ENCODE results near the gene ERBIN. TPM values are rescaled to one million over a fixed set of nuclear protein-coding genes. Genes with fewer than 3 reads are reported as not detected.

ERBIN gene
- total and polyA plus RNA-seq, 2 of the 8 experiments (the other 6 are each of a cell fraction or from before 2014, with no cell fraction given): 7.7 to 33.2 TPM

DNA sequence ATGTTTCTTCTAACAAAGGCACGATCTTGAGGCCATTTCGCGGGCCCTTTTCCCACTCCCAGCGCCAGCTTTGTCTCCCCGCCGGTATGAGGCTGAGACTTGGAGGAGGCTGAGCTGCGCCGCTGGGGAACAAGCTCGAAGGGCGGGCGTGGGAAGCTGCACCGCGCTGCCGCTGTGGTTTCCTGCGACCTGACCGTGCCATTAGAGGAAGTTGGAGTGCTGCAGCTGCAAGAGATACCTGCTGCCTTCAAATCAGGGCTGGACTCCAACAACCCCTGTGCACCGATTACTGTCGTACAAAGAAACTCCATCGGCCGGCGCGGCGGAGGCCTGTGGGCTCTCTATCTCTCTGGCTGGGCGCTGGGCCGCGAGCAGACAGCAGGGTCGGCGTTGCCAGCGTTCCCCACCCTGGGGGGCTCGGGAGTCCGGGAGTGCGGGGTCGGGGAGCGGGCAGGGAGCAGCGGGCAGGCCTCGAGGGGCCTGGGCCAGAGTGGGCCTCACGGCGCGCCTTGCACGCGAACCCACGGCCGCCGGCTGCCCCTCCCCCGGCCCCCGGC lies 1.3 kb upstream of the ERBIN start (continued):
- no peak for TF ChIP-seq SAP30 (IDR thresholded peaks at IDR 0.05; ENCODE audit: insufficient read depth, insufficient replicate concordance, low read length)
- no peak for TF ChIP-seq TBP (IDR thresholded peaks at IDR 0.05; ENCODE audit: low read depth, low read length)
- TF ChIP-seq ASH2L (IDR thresholded peaks at IDR 0.05; ENCODE audit: low read length): peak; percentile 94
- TF ChIP-seq TAF1 (IDR thresholded peaks at IDR 0.05; ENCODE audit: low read depth, low read length): peak; percentile 51; the same call in 1 of the 2 replicates
- 0 out of 2 replicates have a peak, but pooled peaks have one; percentile 21 for TF ChIP-seq SP4 (IDR thresholded peaks at IDR 0.05; ENCODE audit: low read length)
- TF ChIP-seq HDAC6 (IDR thresholded peaks at IDR 0.05; ENCODE audit: low read depth, low read length): no peak
- TF ChIP-seq, protein P1, sequence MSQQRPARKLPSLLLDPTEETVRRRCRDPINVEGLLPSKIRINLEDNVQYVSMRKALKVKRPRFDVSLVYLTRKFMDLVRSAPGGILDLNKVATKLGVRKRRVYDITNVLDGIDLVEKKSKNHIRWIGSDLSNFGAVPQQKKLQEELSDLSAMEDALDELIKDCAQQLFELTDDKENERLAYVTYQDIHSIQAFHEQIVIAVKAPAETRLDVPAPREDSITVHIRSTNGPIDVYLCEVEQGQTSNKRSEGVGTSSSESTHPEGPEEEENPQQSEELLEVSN (IDR thresholded peaks at IDR 0.05): peak; percentile 74
- peak; percentile 36; the same call in 1 of the 2 replicates for TF ChIP-seq POLR2AphosphoS5 (IDR thresholded peaks at IDR 0.05; ENCODE audit: low read depth, low read length)
- 0 out of 2 replicates have a peak, but pooled peaks have one; percentile 5 for TF ChIP-seq CHD2 (IDR thresholded peaks at IDR 0.05; ENCODE audit: low read length)
- TF ChIP-seq HDAC2 (IDR thresholded peaks at IDR 0.05; ENCODE audit: borderline replicate concordance in 1 of 2, low read depth in 2 of 2, low read length in 2 of 2): 0 out of 4 replicates have a peak, but pooled peaks of 1 of the 2 experiments have one; percentile 8
- TF ChIP-seq CREB1 (IDR thresholded peaks at IDR 0.05): 0 out of 2 replicates have a peak, but pooled peaks have one; percentile 11
